GM21390 (cell line): ENCODE results near the gene NEUROG2.
"Not testable (repeated sequence)": the region's sequence is repeated elsewhere in the genome, so short reads cannot be mapped to it uniquely, and the experiment has no call there.

Source experiments
- ATAC-seq: cut with Tn5 transposase; IDR thresholded peaks from one replicate; pipeline ENCODE4 v1.9.1; 2021; ENCODE audit not compliant: unreplicated experiment

The NEUROG2 gene

DNA sequence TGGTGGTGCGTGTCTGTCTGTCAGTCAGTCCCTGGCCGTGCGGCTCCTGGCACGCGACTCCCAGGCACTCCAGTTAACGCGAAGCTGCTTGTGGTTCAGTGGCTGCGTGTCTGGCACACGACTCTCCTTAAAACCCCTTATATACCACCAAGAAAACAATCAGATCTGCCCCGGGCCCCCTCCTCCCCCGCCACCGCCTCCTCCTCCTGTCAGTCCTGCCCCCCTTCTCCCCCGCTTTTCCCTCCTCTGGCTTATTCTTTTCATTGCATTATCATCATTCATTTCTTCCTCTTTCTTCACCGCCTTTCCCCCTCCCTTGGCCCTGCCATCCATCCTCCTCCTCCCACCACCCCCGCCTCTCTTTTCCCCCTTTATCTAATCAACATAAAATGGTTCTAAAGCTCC lies at the start of gene NEUROG2:
Gene NEUROG2, minus strand, starts transcription at position 115 of the 405 bp plus-strand sequence. CDS start 705 bp downstream, outside the sequence.
- no peak for ATAC-seq

DNA sequence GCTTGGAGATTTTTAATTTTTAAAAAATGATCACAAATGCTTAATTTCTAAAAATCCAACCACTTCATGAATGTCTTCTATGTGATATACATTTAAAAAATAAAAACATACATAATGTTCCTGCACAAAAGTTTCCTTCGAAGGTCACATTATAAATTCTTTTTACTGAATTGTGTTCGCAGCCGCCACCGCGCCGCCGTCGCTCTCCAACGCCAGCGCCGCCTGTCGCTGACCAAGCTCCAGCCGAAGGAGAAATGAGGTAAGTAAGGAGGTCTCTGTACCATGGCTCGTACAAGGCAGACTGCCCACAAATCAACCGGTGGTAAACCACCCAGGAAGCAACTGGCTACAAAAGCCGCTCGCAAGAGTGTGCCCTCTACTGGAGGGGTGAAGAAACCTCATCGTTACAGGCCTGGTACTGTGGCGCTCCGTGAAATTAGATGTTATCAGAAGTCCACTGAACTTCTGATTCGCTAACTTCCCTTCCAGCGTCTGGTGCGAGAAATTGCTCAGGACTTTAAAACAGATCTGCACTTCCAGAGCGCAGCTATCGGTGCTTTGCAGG lies 48.8 kb upstream of the NEUROG2 start:
- ATAC-seq: no peak

DNA sequence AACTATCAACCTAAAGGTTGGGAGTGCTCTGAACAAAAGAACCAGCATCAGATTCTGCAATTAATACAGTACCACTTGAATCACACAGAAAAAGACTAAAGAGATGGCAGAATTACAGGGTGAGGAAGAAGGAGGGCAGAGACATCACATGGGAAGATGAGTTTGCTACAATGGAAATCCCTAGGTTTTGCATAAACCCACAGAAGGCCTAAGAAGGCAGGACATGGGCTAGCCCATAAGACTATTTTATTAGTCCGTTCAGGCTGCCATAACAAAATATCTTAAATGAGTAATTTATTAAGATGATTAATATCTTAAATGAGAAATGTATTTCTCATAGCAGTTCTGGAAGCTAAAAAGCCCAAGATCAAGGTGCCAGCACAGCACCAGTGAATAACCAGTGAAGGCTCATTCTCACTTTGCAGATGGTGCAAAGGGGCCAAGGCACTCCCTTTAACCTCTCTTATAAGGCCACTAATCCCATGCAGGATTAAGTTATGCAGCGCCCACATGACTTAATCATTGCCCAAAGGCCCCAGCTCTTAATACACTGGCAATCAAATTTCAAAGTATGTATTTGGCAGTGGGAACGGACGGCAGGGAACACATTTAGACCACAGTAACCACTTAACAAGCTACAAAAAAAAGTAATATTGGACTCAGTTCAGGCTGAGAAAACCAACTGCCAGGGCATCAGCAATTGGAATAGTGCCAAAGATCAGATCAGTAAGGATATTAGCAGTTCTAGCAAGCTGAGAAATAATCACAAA lies 47.6 kb upstream of the NEUROG2 start:
- ATAC-seq: no peak

DNA sequence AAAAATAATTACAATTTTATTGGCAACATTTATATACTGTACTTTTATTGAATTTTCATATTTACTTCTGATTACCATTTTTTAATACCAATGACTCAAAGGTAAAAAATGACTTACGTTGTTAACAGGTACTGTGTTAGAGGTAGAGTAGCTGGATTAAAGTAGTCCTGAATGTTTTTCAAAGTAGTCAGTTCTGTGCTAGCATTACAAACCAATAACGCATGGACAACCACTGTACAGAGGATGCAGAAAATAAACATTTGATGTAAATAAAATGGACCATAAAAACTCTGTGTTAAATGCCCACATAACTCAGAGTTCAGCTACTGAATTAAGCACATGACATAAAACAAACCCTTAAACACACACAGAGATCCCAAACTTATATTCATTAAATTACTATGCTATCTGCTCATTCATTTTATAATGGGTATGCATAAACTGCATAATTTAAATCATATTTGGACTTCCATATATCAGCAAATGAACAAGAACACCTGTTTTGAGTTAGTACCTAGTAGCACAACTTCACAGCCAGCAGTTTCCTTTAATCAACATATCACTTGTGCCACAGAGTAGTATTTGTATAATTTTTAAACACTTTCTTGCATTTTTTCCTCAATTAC lies 46.4 kb upstream of the NEUROG2 start:
- no peak for ATAC-seq

DNA sequence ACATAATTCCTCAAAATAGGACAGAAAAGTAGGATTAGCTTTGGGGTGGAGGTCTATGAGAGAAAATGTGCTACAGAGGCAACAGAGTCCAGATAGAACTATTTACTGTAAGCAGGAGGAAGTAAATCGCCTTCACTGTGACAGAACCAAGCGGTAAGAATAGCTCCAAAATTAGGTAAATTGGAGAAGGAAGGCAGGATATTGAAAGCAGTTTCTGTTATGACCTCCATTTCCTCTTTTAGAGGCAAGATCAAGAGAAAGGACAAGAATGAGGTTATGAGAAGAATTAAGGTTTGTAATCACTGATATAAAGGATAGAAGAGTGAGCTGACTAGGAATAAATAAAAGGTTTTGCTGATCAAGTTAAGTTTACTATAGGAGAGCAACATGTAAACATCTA lies 44.1 kb upstream of the NEUROG2 start:
- no peak for ATAC-seq

DNA sequence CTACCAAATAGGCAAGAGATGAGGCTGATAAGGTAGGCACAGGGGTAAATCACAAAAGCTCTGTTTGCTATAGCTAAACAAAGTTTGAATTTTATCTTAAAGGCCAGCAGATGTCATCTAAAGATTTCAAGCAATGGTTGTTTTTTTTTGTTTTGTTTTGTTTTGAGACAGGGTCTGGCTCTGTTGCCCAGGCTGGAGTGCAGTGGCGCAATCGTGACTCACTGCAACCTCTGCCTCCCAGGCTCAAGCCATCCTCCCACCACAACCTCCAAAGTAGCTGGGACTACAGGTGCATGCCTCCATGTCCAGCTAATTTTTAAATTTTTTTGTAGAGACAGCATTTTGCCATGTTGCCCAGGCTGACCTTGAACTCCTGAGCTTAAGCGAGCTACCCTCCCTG lies 43.1 kb upstream of the NEUROG2 start:
- ATAC-seq: no peak

DNA sequence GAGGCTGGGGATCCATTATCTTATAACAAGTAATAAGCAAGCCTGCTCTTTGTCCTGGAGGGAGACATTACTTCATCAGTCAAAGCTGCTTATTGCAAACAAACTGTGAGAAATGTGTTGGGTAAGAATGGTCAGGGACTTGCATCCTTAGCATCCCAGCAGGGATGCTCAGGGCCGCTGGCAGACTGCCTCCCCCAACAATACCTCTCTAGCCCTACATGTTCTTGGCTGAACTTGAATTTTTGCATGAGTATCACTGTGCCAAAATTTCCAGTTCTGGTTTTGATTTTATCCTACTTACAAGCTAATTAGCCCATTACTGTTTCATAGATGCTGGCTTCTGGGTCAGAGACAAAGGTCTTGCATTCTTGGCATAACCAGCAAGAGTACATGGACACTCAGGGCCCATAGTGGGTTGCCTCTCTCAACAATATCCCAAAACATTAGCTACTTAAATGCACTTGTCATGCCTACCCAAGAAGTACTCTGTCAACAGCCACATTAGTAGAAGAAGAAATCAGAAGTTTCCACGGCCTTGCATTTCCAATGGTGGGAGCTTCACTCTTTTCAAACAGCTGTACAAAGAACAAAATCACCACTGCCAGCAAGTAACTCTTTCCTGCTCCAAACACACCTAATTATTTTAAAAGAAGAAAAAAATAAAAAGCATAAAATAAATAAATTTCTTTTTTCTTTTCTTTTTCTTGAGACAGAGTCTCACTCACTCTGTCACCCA lies 41.9 kb upstream of the NEUROG2 start:
- no peak for ATAC-seq

DNA sequence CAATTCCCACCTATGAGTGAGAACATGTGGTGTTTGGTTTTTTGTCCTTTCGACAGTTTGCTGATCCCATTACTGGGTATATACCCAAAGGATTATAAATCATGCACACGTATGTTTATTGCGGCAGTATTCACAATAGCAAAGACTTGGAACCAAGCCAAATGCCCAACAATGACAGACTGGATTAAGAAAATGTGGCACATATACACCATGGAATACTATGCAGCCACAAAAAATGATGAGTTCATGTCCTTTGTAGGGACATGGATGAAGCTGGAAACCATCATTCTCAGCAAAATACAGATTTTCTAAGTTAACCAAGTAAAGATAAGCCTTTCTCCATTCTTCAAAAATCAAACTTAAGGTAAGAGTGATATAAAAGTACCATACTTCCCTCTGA lies 38.3 kb upstream of the NEUROG2 start:
- not testable (repeated sequence) for ATAC-seq

DNA sequence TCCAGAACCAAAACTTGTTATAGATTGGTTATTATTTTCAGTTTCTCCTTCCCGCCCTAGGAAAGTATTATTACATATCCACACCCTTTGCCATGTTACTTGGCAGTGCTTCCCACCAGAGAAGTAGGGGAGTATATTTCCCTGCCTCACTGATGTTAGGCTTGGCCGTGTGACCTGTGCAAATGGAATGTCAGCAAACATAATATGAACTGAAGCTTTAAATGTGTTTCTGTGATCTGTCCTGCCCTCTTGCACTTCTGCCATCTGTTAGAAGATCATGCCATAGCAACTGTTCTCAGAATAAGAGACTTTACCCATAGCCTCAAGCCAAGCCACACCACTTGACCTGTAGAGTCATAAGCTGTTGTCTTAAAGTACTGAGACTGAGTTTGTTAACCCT lies 36.7 kb upstream of the NEUROG2 start:
- ATAC-seq: no peak

DNA sequence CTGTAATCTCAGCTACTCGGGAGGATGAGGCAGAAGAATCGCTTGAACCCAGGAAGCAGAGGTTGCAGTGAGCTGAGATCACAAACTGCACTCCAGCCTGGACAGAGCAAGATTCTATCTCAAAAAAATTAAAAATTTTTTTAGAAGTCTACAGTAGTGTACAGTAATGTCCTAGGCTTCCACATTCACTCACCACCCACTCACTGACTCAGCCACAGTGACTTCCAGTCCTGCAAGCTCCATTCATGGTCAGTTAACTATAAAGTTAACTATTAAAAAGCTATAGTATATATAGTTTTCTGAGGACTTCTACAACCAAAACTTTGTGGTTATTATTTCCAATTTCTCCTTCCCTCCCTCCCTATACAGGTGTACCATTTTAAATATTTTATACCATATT lies 34.7 kb upstream of the NEUROG2 start:
- ATAC-seq: no peak

DNA sequence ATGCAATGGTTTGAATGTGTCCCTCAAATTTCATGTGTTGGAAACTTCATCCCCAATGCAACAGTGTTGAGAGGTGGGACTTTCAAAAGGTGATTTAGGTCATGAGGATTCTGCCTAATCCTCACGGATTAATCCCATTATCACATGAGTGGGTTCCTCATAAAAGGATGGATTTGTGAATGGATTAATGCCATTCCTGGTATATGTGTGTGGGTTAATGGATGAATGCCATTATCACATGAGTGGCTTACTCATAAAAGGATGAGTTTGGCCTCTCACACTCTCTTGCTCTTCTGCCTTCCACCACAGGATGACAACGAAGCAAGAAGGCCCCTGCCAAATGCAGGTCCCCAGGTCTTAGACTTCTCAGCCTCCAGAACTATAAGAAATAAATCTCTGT lies 30.5 kb upstream of the NEUROG2 start:
- no peak for ATAC-seq

DNA sequence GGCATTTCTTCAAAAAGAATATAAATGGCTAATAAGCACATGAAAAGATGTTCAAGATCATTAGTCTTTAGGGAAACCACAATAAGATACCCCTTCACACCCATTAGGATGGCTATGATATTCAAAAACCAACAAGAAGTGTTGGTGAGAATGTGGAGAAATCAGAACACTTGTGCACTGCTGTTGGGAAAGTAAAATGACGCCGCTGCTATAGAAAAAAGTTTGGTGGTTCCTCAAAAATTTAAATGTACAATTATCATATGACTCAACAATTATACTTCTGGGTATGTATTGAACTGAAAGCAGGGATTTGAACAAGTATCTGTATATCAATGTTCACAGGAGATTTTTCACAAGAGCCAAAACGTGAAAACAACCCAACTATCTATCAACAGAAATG lies 29.4 kb upstream of the NEUROG2 start:
- ATAC-seq: no peak

DNA sequence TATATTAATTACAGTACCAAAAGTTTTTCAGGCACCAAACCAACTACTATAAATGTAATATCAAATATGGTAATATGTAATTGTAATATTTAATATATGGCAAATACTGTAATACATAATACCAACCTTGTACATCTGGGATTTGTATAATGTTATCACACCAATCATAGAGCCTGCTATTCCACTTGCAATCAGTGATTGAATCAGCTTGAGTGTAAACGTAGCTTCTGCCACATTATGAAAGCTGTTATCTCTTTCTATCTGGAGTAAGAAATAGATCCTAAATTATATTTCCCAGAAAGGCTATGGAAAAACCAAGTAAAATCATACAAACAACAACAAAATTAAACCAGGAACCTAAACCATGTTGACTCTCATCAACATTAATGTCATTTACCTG lies 24.7 kb upstream of the NEUROG2 start:
- ATAC-seq: no peak

DNA sequence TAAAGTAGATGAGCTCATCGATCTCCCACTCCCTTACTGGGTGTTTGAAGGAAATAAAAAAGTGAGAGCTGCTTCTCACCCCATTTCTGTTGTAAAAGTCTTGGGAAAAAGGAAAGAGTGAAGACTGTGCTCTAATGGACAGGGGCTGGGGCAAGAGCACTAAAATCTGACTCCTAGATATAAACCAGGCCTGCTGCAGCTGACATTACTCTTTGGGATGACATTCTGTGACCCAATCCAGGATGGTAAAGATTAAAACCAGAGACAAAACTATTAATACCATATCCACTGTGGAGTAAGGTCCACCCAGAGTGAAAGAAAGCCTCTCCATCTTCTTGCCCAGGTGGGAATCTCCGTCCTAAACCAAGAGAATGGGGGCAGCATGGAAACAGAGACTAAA lies 20.1 kb upstream of the NEUROG2 start:
- ATAC-seq: no peak

DNA sequence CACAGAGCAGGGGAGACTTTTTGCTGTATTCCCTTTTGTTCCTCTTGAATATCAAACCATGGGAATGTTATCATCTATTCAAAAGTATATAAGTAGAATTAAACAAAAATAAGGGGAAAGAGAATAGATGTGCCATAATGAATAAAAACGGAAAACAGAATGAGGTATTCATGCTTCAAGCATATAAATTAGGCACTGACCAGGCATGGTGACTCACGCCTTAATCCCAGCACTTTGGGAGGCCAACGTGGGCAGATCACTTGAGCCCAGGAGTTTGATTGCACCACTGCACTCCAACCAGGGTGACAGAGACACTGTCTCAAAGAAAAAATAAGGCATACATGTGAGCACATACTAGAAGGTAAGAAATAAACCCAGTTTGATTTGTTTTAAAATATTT lies 16.3 kb upstream of the NEUROG2 start:
- no peak for ATAC-seq

DNA sequence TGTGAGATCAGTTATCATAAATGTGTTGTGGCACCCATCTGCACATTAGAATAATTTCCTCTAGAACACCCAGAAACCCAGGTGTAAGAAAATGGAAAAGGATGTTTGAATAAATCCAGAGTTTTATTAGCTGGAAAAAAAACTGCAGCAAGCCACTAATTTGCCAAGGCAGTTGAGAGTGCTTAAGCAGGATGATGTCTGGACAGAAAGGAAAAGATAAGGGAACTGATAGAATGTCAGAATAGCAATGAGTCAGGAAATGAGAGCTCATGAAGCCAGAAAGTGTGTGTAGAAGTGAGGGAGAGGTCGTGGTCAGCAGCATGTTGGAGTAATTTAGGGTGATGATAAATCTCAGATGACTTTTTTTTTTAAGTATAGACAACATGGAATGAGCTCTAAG lies 15.2 kb upstream of the NEUROG2 start:
- ATAC-seq: no peak

DNA sequence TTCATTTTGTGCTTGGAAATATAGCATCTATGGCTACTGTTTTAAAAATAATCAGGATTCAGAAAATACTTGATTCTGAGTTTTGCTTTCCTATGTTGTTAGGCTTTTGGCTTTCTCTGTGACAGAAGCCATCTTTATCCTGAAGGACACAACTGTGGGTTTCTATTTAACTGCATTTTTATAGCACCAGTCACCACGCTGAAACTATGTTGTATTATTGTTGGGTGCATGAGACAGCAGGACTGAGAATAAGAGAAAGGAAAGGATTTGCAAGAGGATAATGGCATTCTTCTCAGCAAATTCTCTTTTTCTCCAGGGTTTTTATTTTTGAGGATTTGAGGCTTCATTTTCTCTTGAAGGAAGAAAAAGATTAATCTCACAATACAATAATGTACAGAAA lies 10.1 kb upstream of the NEUROG2 start:
- ATAC-seq: no peak

DNA sequence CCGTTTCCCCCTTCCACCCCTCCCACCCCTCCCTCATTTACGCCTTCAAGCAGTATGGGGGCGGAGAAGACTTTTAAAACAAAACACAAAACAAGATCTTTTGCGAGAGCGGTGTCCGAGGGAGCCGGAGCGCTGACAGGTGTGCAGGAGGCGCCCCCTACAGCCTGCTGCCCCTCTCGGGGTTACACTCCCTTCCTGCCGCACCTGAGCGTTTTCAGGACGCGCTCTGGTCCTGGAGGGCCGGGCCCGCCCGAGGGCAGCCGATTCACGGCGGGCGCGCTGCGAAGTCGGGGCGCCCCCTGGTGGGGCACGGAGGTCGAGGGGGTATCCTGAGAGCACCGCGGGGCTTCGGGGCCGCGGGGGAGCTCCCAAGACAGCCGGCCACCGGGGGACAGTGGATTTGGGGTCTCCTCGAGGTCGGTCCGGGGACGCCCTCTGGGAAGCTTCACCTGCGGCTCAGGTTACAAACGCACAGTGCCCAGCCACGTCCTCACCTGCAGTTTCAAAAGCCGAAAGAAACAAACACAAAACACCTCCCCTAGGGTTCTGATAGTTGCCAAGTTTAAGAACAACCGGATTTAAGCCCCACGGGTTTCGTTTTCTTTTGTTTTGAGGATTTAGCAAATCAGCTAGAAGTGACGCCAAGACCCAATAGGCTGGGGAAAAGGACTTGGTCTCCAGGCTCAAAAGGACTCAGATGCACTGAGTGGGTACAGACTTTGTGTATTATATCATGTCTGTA lies 8.0 kb upstream of the NEUROG2 start:
- peak; percentile 86 for ATAC-seq

DNA sequence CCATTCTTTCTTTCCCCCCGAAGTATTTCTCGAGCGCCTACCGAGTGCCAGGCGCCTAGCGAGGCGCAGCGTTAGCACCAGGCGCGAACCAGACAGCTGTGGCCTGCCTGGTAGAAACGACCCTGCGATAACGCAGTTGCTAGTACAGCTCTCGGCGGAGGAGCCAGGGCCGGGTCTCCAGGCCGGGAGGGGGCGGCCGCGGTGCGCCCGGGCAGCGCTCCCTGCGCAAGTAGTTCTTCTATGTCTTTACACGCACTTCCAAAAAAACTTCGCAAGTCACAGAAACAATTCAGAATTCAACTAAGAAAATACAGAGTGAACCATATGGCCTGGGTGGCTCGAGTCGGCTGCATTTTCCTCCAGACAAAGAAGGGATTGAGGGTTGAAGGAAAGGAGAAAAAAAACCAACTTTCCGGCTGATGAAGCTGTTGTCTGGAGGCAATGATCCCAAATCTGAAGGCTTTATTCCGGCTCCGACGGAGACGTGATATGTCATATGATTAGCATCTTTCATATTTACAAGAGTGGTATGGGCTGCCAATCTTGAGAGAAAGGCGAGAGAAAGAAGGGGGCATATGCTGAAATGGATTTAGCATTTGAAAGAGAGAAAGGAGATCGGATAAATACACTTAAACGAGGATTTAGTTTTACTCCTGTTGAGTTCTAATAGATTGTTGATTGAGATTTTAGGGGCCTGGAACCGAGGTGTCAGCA lies 7.2 kb upstream of the NEUROG2 start:
- ATAC-seq: peak; percentile 40

DNA sequence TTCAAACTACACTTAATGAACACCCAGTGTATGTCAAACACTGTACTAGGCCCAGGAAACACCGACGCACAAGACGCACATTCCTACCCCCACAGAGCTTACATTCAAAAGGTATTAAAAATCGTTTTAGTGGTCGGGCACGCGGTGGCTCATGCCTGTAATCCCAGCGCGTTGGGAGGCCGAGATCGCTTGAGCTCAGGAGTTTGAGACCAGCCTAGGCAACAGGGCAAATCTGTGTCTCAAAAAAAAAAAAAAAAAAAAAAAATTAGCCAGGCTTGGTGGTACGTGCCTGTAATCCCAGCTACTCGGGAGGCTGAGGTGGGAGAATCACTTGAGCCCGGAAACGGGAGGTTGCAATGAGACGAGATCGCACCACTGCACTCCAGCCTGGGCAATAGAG lies 6.5 kb upstream of the NEUROG2 start:
- ATAC-seq: not testable (repeated sequence)
